ENCODE results near the gene PSAP. TPM values are rescaled to one million over a fixed set of nuclear protein-coding genes. Genes with fewer than 3 reads are reported as not detected.

PSAP gene
- total RNA-seq, 2 experiments from 2014 or later: 112 to 113 TPM

DNA sequence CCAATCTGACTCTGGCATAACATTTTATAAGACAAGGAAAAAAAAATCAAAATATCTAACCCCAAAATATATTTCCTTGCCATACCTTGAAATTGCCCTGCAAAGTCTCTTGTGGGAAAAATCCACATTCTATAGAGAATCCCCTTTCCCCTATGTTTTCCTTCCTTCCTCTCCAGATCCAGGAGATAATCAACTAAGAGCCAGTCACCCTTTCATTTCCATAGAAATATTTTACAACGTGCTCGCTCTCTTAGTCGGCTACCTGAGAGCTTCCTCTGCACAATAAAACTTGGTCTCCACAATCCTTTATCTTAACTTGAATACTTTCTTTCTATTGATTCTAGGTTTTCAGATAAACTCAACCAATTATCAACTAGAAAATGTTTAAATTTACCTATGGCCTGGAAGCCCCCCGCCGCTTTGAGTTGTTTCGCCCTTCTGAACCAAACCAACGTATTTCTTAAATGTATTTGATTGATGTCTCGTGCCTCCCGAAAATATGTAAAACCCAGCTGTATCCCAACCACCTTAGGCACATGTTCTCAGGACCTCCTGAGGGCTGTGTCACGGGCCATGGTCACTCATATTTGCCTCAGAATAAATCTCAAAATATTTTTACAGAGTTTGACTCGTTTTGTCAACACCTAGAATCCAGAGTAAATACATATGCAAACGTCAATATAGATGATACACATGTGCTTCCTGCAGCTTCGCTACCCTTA is 869 bp downstream of the PSAP start:
- Mint-ChIP-seq H3K4me3 (peak overlapping the region; percentile 91), H3K4me1 (ENCODE audit: low read depth) (peaks cover 51% of the 10 kb centered on the region), H3K36me3 (ENCODE audit: low read depth) (peaks cover 11% of the 10 kb centered on the region), H3K27ac (peak overlapping the region; percentile 73), H3K9me3 (ENCODE audit: insufficient read depth) (no peaks in the 10 kb centered on the region), H3K27me3 (ENCODE audit: low read depth) (no peaks in the 10 kb centered on the region)
- POLR2A ChIA-PET: interaction anchor here (0.7 to 1.9 kb wide), 6 partner anchors 9 to 29 kb away, joined by 3 to 6 read pairs (median 4); no protein-coding TSS in a partner anchor
- no peak for ATAC-seq
- CTCF ChIA-PET: interaction anchor here (1.0 to 3.1 kb wide), 4 partner anchors 12 to 474 kb away, joined by 3 to 20 read pairs (median 8); no protein-coding TSS in a partner anchor
- no peak for DNase-seq

DNA sequence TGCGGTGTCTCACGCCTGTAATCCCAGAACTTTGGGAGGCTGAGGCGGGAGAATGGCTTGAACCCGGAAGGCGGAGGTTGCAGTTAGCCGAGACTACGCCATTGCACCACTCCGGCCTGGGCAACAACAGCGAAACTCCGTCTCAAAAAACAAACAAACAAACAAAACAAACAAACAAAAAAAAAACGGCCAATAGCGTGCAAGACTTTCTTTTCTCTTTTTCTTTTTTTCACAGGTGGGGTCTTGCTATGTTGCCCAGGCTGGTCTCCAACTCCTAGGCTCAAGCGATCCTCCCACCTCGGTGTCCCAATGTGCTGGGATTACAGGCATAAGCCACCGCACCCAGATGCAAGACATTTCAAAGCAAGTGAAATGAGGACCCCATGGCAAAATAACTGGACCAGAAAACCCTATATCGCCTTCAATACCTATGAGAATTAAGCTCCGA is 1.6 kb downstream of the PSAP start:
- H3K27me3 Mint-ChIP-seq (ENCODE audit: low read depth): no peaks in the 10 kb centered on the region
- DNase-seq: no peak
- no peak for ATAC-seq
- CTCF ChIA-PET: interaction anchor here (1.0 to 3.1 kb wide), 7 partner anchors 9 to 152 kb away, joined by 3 to 20 read pairs (median 3); no protein-coding TSS in a partner anchor
- peaks cover 57% of the 10 kb centered on the region for H3K4me1 Mint-ChIP-seq (ENCODE audit: low read depth)
- POLR2A ChIA-PET: interaction anchor here (1.9 kb wide), 2 partner anchors 9 to 29 kb away, joined by 4 to 6 read pairs; no protein-coding TSS in a partner anchor
- no peaks in the 10 kb centered on the region for H3K9me3 Mint-ChIP-seq (ENCODE audit: insufficient read depth)
- peak overlapping the region; percentile 91 for H3K4me3 Mint-ChIP-seq
- H3K36me3 Mint-ChIP-seq (ENCODE audit: low read depth): peaks cover 14% of the 10 kb centered on the region
- H3K27ac Mint-ChIP-seq: no peak overlapping the region

DNA sequence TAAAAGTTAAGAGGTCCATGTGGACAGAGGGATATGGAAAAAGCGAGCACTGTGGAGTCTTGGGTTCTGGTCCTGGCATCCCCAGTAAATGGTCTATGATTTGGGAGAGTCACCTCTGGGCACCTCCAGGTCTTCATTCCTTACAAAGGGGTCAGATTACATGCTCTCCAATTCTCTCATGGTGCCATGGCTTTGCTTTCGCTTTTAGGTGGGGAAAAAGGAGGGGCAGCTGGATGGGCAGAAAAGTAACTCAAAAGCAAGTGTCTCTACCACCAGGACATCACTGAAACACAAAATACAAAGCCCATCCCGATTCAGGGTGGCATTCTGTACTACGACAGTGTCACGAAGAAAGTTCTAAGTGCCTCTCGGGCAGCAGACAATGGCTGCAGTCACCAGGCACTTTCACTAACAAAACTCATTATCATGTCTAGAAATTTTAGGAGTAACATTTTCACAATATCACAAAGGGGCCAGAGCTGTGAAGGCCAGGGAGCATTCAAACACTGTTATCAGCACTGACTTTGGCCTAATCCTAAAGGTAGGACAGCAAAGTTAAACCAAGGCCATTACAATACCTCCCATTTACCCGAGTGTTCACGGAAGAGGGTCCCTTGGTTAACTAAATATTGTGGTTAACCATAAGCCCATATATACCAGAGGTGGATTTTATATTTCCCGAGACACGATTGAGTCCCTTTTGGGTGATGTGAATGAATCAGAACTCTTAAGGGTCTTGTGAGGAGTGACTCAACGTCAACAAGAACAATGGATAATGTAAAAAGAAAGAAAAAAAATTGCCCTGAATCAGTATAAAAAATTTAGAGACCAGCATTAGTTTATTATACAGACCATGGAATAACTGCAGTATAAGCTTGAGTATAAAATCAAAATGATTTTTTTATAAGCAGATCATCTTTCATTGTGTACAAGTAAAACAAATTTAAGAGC is 2.5 kb downstream of the PSAP start:
- H3K4me3 Mint-ChIP-seq: peak overlapping the region; percentile 15
- peaks cover 16% of the 10 kb centered on the region for H3K36me3 Mint-ChIP-seq (ENCODE audit: low read depth)
- POLR2A ChIA-PET: interaction anchor here (0.6 to 1.9 kb wide), 2 partner anchors 8 to 471 kb away, joined by 4 read pairs; no protein-coding TSS in a partner anchor
- peaks cover 65% of the 10 kb centered on the region for H3K4me1 Mint-ChIP-seq (ENCODE audit: low read depth)
- ATAC-seq (no peak), DNase-seq (no peak)
- no peak overlapping the region for H3K27ac Mint-ChIP-seq
- no peaks in the 10 kb centered on the region for H3K9me3 Mint-ChIP-seq (ENCODE audit: insufficient read depth)
- no peaks in the 10 kb centered on the region for H3K27me3 Mint-ChIP-seq (ENCODE audit: low read depth)
- CTCF ChIA-PET: interaction anchor here (1.0 to 3.1 kb wide), 6 partner anchors 8 to 151 kb away, joined by 3 to 20 read pairs (median 3); no protein-coding TSS in a partner anchor

DNA sequence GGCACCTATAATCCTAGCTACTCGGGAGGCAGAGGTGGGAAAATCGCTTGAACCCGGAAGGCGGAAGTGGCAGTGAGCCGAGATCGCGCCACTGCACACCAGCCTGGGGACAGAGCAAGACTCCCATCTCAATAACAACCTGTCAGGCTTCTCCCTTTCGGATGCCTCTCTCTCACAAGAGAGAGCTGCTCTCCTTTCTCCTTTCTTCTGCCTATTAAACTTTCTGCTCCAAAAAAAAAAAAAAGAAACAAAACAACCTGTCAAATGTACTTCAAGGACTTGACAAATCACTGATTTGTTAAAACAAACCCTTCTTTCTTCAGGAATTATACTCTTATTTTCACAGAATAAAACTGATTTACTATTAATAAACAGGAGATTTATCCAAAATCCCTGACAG is 3.6 kb downstream of the PSAP start:
- Mint-ChIP-seq H3K4me1 (ENCODE audit: low read depth) (peaks cover 71% of the 10 kb centered on the region), H3K9me3 (ENCODE audit: insufficient read depth) (no peaks in the 10 kb centered on the region), H3K27me3 (ENCODE audit: low read depth) (no peaks in the 10 kb centered on the region), H3K4me3 (no peak overlapping the region), H3K27ac (no peak overlapping the region), H3K36me3 (ENCODE audit: low read depth) (peaks cover 16% of the 10 kb centered on the region)
- no peak for DNase-seq
- CTCF ChIA-PET: no interaction called here
- no peak for ATAC-seq
- POLR2A ChIA-PET: no interaction called here

DNA sequence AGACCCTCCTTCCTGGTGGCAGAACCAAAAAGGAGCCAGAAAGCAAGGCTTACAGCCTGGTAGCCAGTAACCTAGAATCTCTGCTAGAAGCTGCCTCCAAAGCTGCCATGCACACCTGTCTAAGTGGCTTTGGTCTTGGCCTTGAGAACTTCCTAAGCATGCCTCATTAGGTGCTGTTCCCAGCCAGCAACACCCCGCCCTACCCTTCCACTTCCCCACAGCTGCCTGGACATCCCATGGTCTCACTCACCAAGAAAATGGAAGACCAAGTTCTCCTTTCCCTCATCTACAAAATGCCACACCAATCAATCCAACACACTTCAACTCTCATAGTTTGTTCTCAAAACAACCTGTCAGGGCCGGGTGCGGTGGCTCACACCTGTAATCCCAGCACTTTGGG is 4.2 kb downstream of the PSAP start:
- ATAC-seq (no peak), DNase-seq (no peak)
- no peaks in the 10 kb centered on the region for H3K27me3 Mint-ChIP-seq (ENCODE audit: low read depth)
- H3K9me3 Mint-ChIP-seq (ENCODE audit: insufficient read depth): no peaks in the 10 kb centered on the region
- H3K36me3 Mint-ChIP-seq (ENCODE audit: low read depth): peaks cover 16% of the 10 kb centered on the region
- H3K4me1 Mint-ChIP-seq (ENCODE audit: low read depth): peaks cover 68% of the 10 kb centered on the region
- POLR2A ChIA-PET: no interaction called here
- CTCF ChIA-PET: no interaction called here
- no peak overlapping the region for H3K4me3 Mint-ChIP-seq
- H3K27ac Mint-ChIP-seq: no peak overlapping the region

DNA sequence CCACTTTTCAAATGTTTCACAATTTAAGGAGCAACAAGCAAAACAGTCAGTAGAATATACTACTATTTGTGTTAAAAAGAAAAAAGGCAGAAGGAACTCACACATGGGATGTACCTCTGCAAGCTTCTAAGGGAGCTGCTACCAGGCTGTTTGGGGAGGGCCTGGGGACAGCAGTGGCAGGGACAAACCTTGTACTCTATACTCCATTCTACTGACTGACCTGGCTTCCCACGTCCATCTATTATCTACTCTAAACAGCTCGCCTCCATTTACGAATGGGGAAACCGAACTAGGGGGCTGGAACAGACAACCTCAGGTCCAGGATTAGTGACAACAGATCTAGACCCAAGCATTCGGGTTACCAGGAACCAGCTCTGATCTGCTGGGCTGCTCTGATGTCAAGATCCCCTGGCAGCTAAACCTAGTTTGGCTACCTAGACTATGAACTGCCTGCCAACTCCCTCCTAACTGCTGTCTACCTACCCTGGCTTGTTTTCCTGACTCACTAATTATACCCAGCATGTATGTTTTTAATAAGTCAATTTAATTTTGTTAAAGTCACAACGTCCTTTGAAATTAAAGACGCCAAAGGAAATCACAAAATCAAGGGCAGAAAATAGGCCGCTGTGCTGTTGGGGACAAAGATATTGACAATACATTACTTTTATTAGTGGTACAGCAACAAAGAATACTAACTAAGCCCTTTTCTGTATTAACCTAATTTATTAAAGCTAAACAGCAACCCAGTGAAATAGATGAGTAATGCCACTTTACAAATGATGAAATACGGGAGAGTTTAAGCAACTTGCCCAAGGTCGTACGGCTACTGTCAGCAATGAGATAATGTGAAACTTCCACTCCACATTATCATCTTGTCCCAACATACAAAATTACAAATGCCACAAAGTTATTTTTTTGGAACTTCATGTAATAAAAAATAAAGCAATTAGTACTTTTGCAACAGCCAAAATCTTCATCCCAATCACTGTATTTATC is 5.3 kb downstream of the PSAP start:
- H3K4me1 Mint-ChIP-seq (ENCODE audit: low read depth): peaks cover 61% of the 10 kb centered on the region
- ChIA-PET CTCF (interaction anchor here (0.9 to 3.7 kb wide), 3 partner anchors 33 to 203 kb away, joined by 3 to 12 read pairs (median 3); no protein-coding TSS in a partner anchor), POLR2A (interaction anchor here (0.6 kb wide), 1 partner anchor 26 kb away, joined by 4 read pairs; no protein-coding TSS in a partner anchor)
- H3K27ac Mint-ChIP-seq: no peak overlapping the region
- H3K9me3 Mint-ChIP-seq (ENCODE audit: insufficient read depth): no peaks in the 10 kb centered on the region
- H3K4me3 Mint-ChIP-seq: no peak overlapping the region
- H3K27me3 Mint-ChIP-seq (ENCODE audit: low read depth): no peaks in the 10 kb centered on the region
- peaks cover 14% of the 10 kb centered on the region for H3K36me3 Mint-ChIP-seq (ENCODE audit: low read depth)
- ATAC-seq (no peak), DNase-seq (no peak)

DNA sequence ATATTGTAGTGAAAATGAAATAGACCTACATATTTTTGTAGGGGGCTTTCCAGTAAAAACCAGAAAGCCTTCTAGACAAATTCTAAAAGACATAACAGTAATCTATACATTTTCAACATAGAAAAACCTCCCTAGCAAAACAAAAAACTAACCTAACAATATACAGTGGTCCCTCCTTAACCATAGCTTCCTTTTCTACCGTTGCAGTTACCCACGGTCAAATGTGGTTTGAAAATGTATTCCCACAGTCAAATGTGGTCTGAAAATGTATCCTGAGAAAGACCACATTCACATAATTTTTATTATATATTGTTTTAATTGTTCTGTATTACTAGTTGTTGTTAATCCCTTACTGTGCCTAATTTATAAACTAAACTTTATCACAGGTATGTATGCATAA is 6.4 kb downstream of the PSAP start:
- Mint-ChIP-seq H3K4me1 (ENCODE audit: low read depth) (peaks cover 59% of the 10 kb centered on the region), H3K27me3 (ENCODE audit: low read depth) (no peaks in the 10 kb centered on the region), H3K4me3 (no peak overlapping the region), H3K9me3 (ENCODE audit: insufficient read depth) (no peaks in the 10 kb centered on the region), H3K36me3 (ENCODE audit: low read depth) (peaks cover 10% of the 10 kb centered on the region), H3K27ac (no peak overlapping the region)
- POLR2A ChIA-PET: no interaction called here
- CTCF ChIA-PET: interaction anchor here (3.7 kb wide), 1 partner anchor 52 kb away, joined by 12 read pairs; no protein-coding TSS in a partner anchor
- no peak for DNase-seq
- ATAC-seq: no peak

DNA sequence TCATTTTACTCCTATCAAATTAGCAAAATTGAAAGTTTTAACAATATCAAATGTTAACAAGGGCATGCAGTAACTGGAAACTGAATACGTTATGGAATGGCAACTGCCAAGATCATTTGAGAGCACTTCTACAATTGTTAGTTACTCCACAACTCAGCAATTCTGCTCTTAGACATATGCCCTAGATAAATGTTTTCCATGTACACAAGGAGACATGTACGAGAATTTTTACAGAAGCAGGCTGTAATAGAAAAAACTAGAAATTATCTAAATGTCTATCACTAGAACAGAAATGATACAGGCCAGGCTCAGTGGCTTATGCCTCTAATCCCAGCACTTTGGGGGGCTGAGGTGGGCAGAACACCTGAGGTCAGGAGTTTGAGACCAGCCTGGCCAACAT is 7.0 kb downstream of the PSAP start:
- CTCF ChIA-PET: interaction anchor here (3.7 kb wide), 1 partner anchor 52 kb away, joined by 12 read pairs; no protein-coding TSS in a partner anchor

DNA sequence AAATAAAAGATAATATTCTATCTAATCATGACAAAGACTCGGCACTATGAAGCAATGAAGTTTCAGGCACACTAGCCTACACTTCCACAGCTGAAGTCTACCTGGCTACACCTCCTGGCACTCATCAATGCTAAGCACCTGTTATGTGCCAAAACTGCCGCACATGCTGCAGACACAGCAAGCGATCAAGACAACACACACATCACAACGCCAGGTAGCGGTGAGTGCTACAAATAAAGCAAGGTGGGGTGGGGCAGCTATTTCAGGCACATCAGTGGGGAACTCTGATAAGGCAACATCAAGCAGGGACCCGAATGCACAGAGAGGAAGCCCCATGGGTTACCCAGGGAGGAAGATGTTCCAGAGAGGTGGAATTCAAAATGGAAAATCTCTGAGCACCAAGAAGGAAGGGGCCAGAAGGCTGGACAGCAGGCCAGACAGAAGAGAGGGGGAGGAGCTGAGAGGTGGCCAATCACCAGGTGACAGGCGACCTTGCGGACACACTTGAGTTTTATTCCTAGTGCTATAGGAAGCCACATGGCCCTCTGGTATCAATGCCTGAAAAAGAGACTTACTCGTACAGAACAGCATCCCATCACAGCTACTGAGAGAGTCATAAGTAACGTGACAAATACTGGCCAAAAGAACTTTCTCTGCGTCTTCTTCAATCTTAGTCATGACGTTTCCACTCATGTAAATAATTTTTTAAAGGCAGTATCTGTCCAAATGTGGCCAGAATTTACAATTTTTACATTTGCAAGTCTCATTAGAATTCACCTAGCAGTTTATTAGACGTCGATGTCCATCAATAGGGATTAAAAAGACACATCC is 8.0 kb downstream of the PSAP start:
- H3K9me3 Mint-ChIP-seq (ENCODE audit: insufficient read depth): no peaks in the 10 kb centered on the region
- POLR2A ChIA-PET: no interaction called here
- DNase-seq: no peak
- no peaks in the 10 kb centered on the region for H3K27me3 Mint-ChIP-seq (ENCODE audit: low read depth)
- H3K4me1 Mint-ChIP-seq (ENCODE audit: low read depth): peaks cover 55% of the 10 kb centered on the region
- H3K27ac Mint-ChIP-seq: no peak overlapping the region
- H3K36me3 Mint-ChIP-seq (ENCODE audit: low read depth): peaks cover 10% of the 10 kb centered on the region
- CTCF ChIA-PET: interaction anchor here (0.9 to 3.7 kb wide), 3 partner anchors 9 to 205 kb away, joined by 3 to 12 read pairs (median 3); no protein-coding TSS in a partner anchor
- H3K4me3 Mint-ChIP-seq: no peak overlapping the region
- no peak for ATAC-seq

More for the DNA sequence above, 7.0 kb downstream of the PSAP start:
- Mint-ChIP-seq H3K9me3 (ENCODE audit: insufficient read depth) (no peaks in the 10 kb centered on the region), H3K27me3 (ENCODE audit: low read depth) (no peaks in the 10 kb centered on the region), H3K4me1 (ENCODE audit: low read depth) (peaks cover 55% of the 10 kb centered on the region), H3K27ac (no peak overlapping the region), H3K4me3 (no peak overlapping the region), H3K36me3 (ENCODE audit: low read depth) (peaks cover 10% of the 10 kb centered on the region)
- POLR2A ChIA-PET: no interaction called here
- ATAC-seq (no peak), DNase-seq (no peak)

DNA sequence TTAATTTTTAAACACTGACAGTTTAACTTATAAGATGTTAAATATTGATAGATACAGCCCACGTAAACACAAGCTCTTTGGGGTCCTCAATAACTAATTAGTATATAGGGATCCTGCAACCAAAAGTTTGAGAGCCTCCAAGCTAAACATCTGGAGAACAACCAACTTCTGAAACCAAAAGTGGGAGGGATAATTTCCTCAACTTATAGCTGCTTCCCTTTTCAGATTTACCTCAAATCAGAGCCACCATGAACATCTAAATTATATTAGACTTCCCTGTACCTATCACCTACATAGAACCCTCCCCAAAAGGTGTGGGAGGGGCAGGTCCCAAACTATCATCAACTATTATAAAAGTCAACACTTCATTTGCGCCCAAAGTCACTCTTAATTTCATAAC is 8.6 kb downstream of the PSAP start:
- H3K4me3 Mint-ChIP-seq: no peak overlapping the region
- H3K36me3 Mint-ChIP-seq (ENCODE audit: low read depth): peaks cover 10% of the 10 kb centered on the region
- no peak for ATAC-seq
- no peak for DNase-seq
- peaks cover 57% of the 10 kb centered on the region for H3K4me1 Mint-ChIP-seq (ENCODE audit: low read depth)
- H3K27ac Mint-ChIP-seq: no peak overlapping the region
- ChIA-PET CTCF (interaction anchor here (0.9 to 3.7 kb wide), 3 partner anchors 9 to 206 kb away, joined by 3 to 12 read pairs (median 3); no protein-coding TSS in a partner anchor), POLR2A (no interaction called here)
- H3K9me3 Mint-ChIP-seq (ENCODE audit: insufficient read depth): no peaks in the 10 kb centered on the region
- no peaks in the 10 kb centered on the region for H3K27me3 Mint-ChIP-seq (ENCODE audit: low read depth)

All from activated CD8-positive, alpha-beta T cell treated with anti-CD3 and anti-CD28 coated beads, Interleukin-2, amount 10 ng/mL, durations not matched to agents 7 days and 5 days (primary cell).